ENCODE measurements around the gene FOXK1.

The FOXK1 gene

DNA sequence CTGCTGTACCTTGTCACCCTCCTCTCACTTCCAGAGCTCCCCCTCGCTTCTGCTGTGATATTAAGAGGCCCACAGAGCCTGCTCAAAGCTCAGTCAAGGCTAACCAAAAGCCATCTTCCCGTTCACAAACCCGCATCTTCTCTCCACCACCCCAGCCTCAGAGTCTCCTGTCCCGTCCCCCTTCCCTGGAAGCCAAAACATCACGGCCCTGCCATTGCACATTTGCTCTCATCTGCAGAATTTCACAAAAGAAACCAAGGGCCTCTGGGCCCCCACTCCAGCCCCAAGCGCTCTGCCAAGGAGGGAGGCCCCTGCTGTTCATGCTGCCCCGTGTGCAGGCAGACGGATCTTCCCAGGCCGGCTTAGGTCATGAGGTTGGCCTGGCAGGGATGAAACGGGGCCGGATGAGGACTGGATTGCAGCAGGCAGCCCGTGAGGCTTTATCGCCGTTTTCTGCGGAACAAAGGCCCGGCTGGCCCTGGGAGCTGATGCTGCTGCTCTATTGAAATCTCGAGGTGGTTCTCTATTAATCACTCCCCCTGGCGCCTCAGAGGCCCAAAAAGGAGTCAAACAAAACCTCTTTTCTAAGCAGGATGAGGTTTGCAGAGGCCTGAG lies 31.6 kb upstream of the FOXK1 start:
- peaks cover 13% of the 10 kb centered on the region for H3K4me1 ChIP-seq (ENCODE audit: control insufficient read depth, low read depth, low read length)
- peak overlapping the region; percentile 42 for H3K9ac ChIP-seq (ENCODE audit: low read length)
- H3K9me3 ChIP-seq (ENCODE audit: control insufficient read depth, low read depth, low read length) = no peaks in the 10 kb centered on the region
- no peaks in the 10 kb centered on the region for H3K36me3 ChIP-seq (ENCODE audit: control insufficient read depth, low read depth, low read length)
- no peak overlapping the region for H3K27ac ChIP-seq (ENCODE audit: low read length)
- H3K27me3 ChIP-seq (ENCODE audit: control insufficient read depth, insufficient read depth, low read length) = no peaks in the 10 kb centered on the region
- no peak overlapping the region for H3K4me3 ChIP-seq (ENCODE audit: low read length)

DNA sequence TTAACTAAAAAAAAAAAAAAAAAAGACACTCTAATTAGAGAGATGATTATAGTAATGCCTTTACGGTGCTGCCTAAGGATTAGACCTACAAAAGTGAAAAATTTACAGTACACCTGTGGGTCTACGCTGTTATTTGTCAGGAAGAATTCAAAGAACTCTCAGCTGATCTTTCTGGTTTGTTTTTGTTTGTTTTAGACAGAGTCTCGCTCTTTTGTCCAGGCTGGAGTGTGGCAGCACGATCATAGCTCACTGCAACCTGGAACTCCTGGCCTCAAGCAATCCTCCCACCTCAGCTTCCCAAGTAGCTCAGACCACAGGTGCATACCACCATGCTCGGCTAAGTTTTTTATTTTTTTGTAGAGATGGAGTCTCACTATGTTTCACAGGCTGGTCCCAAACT lies 28.3 kb upstream of the FOXK1 start:
- Histone ChIP-seq H3K27me3 (ENCODE audit: control insufficient read depth, insufficient read depth, low read length) (no peaks in the 10 kb centered on the region), H3K36me3 (ENCODE audit: control insufficient read depth, low read depth, low read length) (no peaks in the 10 kb centered on the region), H3K9me3 (ENCODE audit: control insufficient read depth, low read depth, low read length) (peaks cover 3% of the 10 kb centered on the region), H3K4me1 (ENCODE audit: control insufficient read depth, low read depth, low read length) (peaks cover 13% of the 10 kb centered on the region), H3K27ac (ENCODE audit: low read length) (no peak overlapping the region), H3K9ac (ENCODE audit: low read length) (no peak overlapping the region), H3K4me3 (ENCODE audit: low read length) (no peak overlapping the region)

- H3K4me3 ChIP-seq (ENCODE audit: low read length) = no peak overlapping the region
- no peak overlapping the region for H3K27ac ChIP-seq (ENCODE audit: low read length)
- H3K4me1 ChIP-seq (ENCODE audit: control insufficient read depth, low read depth, low read length) = peaks cover 11% of the 10 kb centered on the region
Measured at GRCh38 chr7:4655311-4655710, 26.8 kb upstream of the FOXK1 start.

GRCh38 chr7:4655896-4656295 lies 26.2 kb upstream of the FOXK1 start:
- Histone ChIP-seq H3K9me3 (ENCODE audit: control insufficient read depth, low read depth, low read length) (peaks cover 8% of the 10 kb centered on the region), H3K4me1 (ENCODE audit: control insufficient read depth, low read depth, low read length) (peaks cover 5% of the 10 kb centered on the region), H3K9ac (ENCODE audit: low read length) (no peak overlapping the region), H3K27ac (ENCODE audit: low read length) (no peak overlapping the region), H3K27me3 (ENCODE audit: control insufficient read depth, insufficient read depth, low read length) (no peaks in the 10 kb centered on the region), H3K4me3 (ENCODE audit: low read length) (no peak overlapping the region), H3K36me3 (ENCODE audit: control insufficient read depth, low read depth, low read length) (no peaks in the 10 kb centered on the region)

More at GRCh38 chr7:4655311-4655710, 26.8 kb upstream of the FOXK1 start:
- no peak overlapping the region for H3K9ac ChIP-seq (ENCODE audit: low read length)
- peaks cover 8% of the 10 kb centered on the region for H3K9me3 ChIP-seq (ENCODE audit: control insufficient read depth, low read depth, low read length)
- no peaks in the 10 kb centered on the region for H3K36me3 ChIP-seq (ENCODE audit: control insufficient read depth, low read depth, low read length)
- no peaks in the 10 kb centered on the region for H3K27me3 ChIP-seq (ENCODE audit: control insufficient read depth, insufficient read depth, low read length)

DNA sequence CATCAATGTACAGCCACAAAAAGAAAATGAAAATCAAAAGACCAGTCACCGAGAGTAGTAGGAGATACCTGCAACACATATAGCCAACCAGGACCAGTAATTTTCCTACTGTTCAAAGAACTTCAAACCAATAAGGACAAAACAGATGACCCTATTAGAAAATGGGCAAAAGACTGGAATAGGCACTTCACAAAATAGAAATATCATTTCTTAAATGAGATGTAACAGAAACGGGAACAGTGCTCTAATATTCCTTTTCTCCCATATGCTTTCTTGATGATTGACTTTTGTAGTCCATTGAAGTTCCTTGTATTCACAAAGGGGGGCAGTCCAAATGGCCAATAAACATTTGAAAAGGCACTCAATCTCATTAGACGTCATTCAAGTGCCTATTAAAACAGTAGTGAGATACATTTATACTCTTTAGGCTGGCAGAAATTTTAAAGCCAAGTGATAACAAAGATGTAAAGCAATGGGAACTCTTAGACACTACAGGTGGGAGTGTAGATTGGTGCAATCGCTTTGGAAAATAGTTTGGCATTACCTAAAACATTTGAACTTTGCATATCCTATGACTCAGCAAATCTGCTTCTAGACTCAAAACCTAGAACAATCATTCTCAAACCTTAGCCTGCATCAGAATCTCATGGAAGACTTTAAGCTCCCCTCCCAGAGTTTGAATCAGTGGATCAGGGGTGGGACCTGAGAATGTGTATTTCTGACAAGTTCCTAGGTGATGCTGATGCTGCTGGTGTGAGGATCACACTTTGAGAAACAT lies 24.3 kb upstream of the FOXK1 start:
- Histone ChIP-seq H3K9ac (ENCODE audit: low read length) (no peak overlapping the region), H3K4me3 (ENCODE audit: low read length) (no peak overlapping the region), H3K27me3 (ENCODE audit: control insufficient read depth, insufficient read depth, low read length) (no peaks in the 10 kb centered on the region)

GRCh38 chr7:4659551-4660286 lies 22.4 kb upstream of the FOXK1 start:
- no peak overlapping the region for H3K9ac ChIP-seq (ENCODE audit: low read length)
- no peak overlapping the region for H3K4me3 ChIP-seq (ENCODE audit: low read length)
- no peaks in the 10 kb centered on the region for H3K27me3 ChIP-seq (ENCODE audit: control insufficient read depth, insufficient read depth, low read length)
- no peak overlapping the region for H3K27ac ChIP-seq (ENCODE audit: low read length)
- no peaks in the 10 kb centered on the region for H3K4me1 ChIP-seq (ENCODE audit: control insufficient read depth, low read depth, low read length)
- H3K36me3 ChIP-seq (ENCODE audit: control insufficient read depth, low read depth, low read length) = no peaks in the 10 kb centered on the region
- peaks cover 8% of the 10 kb centered on the region for H3K9me3 ChIP-seq (ENCODE audit: control insufficient read depth, low read depth, low read length)

More for the DNA sequence above, 24.3 kb upstream of the FOXK1 start:
- no peaks in the 10 kb centered on the region for H3K4me1 ChIP-seq (ENCODE audit: control insufficient read depth, low read depth, low read length)
- H3K36me3 ChIP-seq (ENCODE audit: control insufficient read depth, low read depth, low read length) = no peaks in the 10 kb centered on the region
- H3K27ac ChIP-seq (ENCODE audit: low read length) = no peak overlapping the region
- H3K9me3 ChIP-seq (ENCODE audit: control insufficient read depth, low read depth, low read length) = peaks cover 8% of the 10 kb centered on the region

DNA sequence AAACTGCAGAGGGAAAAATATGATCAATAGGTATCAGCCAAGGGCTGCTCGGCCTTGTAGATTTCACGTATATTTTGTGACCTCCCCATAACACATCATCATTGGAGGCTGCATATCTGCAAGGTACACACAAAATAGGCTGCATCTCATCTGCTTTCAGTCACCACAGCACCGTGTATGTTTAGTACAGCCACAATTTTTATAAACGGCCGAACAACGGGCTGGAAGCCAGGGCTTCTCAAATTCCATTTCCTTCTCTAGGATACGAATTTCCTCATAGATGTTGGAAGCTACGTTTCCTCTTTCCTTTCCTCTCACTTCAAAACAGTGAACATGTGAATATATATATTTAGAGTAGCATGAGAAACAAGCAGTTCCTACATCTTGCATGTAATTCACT lies 20.2 kb upstream of the FOXK1 start:
- no peak overlapping the region for H3K4me3 ChIP-seq (ENCODE audit: low read length)
- H3K27ac ChIP-seq (ENCODE audit: low read length) = no peak overlapping the region
- H3K27me3 ChIP-seq (ENCODE audit: control insufficient read depth, insufficient read depth, low read length) = no peaks in the 10 kb centered on the region
- no peaks in the 10 kb centered on the region for H3K4me1 ChIP-seq (ENCODE audit: control insufficient read depth, low read depth, low read length)
- peaks cover 8% of the 10 kb centered on the region for H3K9me3 ChIP-seq (ENCODE audit: control insufficient read depth, low read depth, low read length)
- H3K9ac ChIP-seq (ENCODE audit: low read length) = no peak overlapping the region
- H3K36me3 ChIP-seq (ENCODE audit: control insufficient read depth, low read depth, low read length) = no peaks in the 10 kb centered on the region

DNA sequence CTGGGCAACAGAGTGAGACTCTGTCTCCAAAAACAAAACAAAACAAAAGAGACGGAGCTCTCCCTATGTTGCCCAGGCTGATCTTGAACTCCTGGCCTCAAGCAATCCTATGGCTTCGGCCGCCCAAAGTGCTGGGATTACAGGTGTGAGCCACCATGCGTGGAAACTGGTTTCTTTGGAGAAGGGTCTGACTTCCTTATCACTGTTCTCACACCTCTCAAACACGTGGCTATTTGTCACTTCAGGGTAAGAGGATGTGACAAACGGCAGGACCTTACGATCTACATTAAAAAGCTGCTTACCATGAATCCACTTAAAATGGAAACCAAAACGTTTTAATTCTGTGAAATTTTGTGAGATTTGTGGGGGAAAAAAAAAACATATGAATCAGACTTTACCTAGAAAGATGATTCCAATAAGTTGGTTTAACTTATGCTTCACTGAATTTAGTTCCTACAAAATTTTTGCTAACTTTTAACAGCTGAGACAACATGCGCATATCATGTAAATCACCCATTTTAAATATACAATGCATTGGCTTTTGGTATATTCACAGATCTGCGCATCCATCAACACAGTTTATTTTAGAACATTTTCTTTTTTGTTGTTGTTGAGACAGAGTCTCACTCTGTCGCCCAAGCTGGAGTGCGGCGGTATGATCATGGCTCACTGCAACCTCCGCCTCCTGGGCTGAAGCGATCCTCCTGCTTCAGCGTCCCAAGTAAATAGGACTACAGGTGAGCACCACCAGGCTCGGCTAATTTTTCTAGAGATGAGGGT lies 18.7 kb upstream of the FOXK1 start:
- H3K27ac ChIP-seq (ENCODE audit: low read length) = no peak overlapping the region
- no peak overlapping the region for H3K4me3 ChIP-seq (ENCODE audit: low read length)
- H3K27me3 ChIP-seq (ENCODE audit: control insufficient read depth, insufficient read depth, low read length) = no peaks in the 10 kb centered on the region
- peaks cover 5% of the 10 kb centered on the region for H3K9me3 ChIP-seq (ENCODE audit: control insufficient read depth, low read depth, low read length)
- no peaks in the 10 kb centered on the region for H3K4me1 ChIP-seq (ENCODE audit: control insufficient read depth, low read depth, low read length)
- H3K36me3 ChIP-seq (ENCODE audit: control insufficient read depth, low read depth, low read length) = no peaks in the 10 kb centered on the region
- no peak overlapping the region for H3K9ac ChIP-seq (ENCODE audit: low read length)

- no peaks in the 10 kb centered on the region for H3K27me3 ChIP-seq (ENCODE audit: control insufficient read depth, insufficient read depth, low read length)
- H3K4me3 ChIP-seq (ENCODE audit: low read length) = no peak overlapping the region
- no peak overlapping the region for H3K27ac ChIP-seq (ENCODE audit: low read length)
- H3K9me3 ChIP-seq (ENCODE audit: control insufficient read depth, low read depth, low read length) = no peaks in the 10 kb centered on the region
- no peak overlapping the region for H3K9ac ChIP-seq (ENCODE audit: low read length)
- no peaks in the 10 kb centered on the region for H3K4me1 ChIP-seq (ENCODE audit: control insufficient read depth, low read depth, low read length)
- no peaks in the 10 kb centered on the region for H3K36me3 ChIP-seq (ENCODE audit: control insufficient read depth, low read depth, low read length)
Measured at GRCh38 chr7:4665661-4666060, 16.4 kb upstream of the FOXK1 start.

DNA sequence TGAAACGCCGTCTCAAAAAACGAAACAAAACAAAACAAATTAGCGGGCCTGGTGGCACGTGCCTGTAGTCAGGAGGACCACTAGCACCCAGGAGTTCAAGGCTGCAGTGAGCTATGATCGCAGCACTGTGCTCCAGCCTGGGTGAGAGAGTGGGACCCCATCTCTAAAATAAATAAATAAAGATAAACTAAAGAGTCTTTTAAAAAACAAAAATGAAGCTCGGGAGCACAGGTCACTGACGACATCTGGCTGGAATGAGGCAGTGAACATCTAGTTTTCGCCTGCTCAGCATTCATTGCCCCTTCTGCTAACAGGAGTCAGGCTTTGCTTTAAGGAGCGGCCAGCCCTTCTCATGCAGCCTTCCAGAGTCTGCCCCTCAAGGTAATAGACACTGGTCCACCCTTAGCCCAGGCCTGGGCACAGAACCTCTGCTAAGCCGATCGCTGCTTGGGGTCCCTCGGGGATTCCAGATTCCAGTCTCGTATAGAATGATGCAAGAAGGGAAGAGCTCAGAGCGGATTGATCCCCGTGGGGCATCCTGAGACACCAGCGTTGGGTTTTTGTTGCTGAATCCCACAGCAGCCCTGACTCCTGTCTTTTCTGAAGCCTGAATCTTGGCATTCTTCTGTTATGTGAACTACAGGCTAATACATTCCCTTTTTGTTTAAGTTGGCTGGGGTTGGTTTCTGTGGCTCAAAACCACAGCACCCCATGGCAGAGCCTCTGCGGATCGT lies 14.2 kb upstream of the FOXK1 start:
- Histone ChIP-seq H3K4me3 (ENCODE audit: low read length) (no peak overlapping the region), H3K4me1 (ENCODE audit: control insufficient read depth, low read depth, low read length) (no peaks in the 10 kb centered on the region), H3K27ac (ENCODE audit: low read length) (no peak overlapping the region), H3K9ac (ENCODE audit: low read length) (no peak overlapping the region), H3K27me3 (ENCODE audit: control insufficient read depth, insufficient read depth, low read length) (no peaks in the 10 kb centered on the region), H3K36me3 (ENCODE audit: control insufficient read depth, low read depth, low read length) (no peaks in the 10 kb centered on the region), H3K9me3 (ENCODE audit: control insufficient read depth, low read depth, low read length) (no peaks in the 10 kb centered on the region)

DNA sequence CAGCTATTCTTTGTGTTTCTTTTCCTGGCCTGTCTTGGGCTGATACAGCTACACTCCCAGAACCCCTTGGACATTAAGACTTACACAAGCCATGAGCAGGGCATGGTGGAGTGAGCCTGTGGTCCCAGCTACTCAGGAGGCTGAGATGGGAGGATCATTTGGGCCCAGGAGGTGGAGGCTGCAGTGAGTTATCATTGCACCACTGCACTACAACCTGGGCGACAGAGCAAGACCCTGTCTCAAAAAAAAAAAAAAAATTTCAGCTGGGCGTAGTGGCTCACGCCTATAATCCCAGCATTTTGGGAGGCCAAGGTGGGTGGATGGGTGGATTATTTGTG lies 13.6 kb upstream of the FOXK1 start:
- Histone ChIP-seq H3K4me3 (ENCODE audit: low read length) (no peak overlapping the region), H3K4me1 (ENCODE audit: control insufficient read depth, low read depth, low read length) (no peaks in the 10 kb centered on the region), H3K27ac (ENCODE audit: low read length) (no peak overlapping the region), H3K9ac (ENCODE audit: low read length) (no peak overlapping the region), H3K9me3 (ENCODE audit: control insufficient read depth, low read depth, low read length) (no peaks in the 10 kb centered on the region), H3K36me3 (ENCODE audit: control insufficient read depth, low read depth, low read length) (no peaks in the 10 kb centered on the region), H3K27me3 (ENCODE audit: control insufficient read depth, insufficient read depth, low read length) (no peaks in the 10 kb centered on the region)

Data from iPS-18a (cell line).